ENCODE data around the gene PRKAG2. TPM values are rescaled to one million over a fixed set of nuclear protein-coding genes. Genes with fewer than 3 reads are reported as not detected.
"Not testable (repeated sequence)": the region's sequence is repeated elsewhere in the genome, so short reads cannot be mapped to it uniquely, and the experiment has no call there.

The PRKAG2 gene
- total and polyA plus RNA-seq, 8 donors = 19.9 to 302 (median 60.9) TPM

- H3K27me3 ChIP-seq = no peaks in the 10 kb centered on the region
- no peak overlapping the region for H3K27ac ChIP-seq
- H3K36me3 ChIP-seq = no peaks in the 10 kb centered on the region
- H3K4me3 ChIP-seq = no peak overlapping the region
- WGBS, 5 donors = 93 to 100% (median 97%) methylated on average over 1 of the region's 1 CpG
- H3K4me1 ChIP-seq = peaks cover 16 to 20% (median 18%) of the 10 kb centered on the region in 4 donors
- intact Hi-C loops (cut with DNase I; ENCODE audit: low total_unique reads) = no loop called here
- no peak for TF ChIP-seq POLR2AphosphoS5 (IDR thresholded peaks at IDR 0.05)
- no peak for DNase-seq
- peaks cover 0 to 17% (median 5%) of the 10 kb centered on the region in 4 donors for H3K9me3 ChIP-seq
Observed at GRCh38 chr7:151914051-151914450, 37.1 kb upstream of the PRKAG2 start.

DNA sequence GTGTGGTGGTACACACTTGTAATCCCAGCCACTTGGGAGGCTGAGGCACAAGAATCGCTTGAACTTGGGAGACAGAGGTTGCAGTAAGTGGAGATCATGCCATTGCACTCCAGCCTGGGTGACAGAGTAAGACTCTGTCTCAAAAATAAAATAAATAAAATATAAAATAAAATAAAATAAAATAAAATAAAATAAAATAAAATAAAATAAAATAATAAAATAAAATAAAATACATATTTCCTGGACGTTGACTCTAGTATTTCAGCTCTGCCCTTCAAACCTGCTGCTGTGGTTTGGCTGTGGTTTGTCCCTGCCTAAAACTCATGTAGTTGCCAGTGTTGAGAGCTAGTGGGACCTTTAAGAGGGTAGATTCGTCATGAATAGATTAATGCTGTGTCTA, 33.7 kb upstream of the PRKAG2 start:
- H3K4me1 ChIP-seq; H3K27ac ChIP-seq; intact Hi-C loops (cut with DNase I; ENCODE audit: low total_unique reads); H3K27me3 ChIP-seq; H3K4me3 ChIP-seq; H3K36me3 ChIP-seq; DNase-seq: not testable (repeated sequence)
- H3K9me3 ChIP-seq = peaks cover 0 to 17% (median 5%) of the 10 kb centered on the region in 4 donors
- WGBS, 5 donors = 75 to 93% (median 84%) methylated on average over 3 of the region's 3 CpGs

DNA sequence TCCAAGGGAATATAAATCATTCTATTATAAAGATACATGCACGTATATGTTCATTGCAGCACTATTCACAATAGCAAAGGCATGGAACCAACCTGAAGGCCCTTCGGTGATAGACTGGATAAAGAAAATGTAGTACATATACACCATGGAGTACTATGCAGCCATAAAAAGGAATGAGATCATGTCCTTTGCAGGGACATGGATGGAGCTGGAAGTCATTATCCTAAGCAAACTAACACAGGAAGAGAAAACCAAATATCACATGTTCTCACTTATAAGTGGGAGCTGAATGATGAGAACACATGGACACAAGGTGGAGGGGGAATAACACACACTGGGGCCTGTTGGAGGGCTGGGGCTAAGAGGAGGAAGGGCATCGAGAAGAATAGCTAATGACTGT, 30.2 kb upstream of the PRKAG2 start:
- H3K27ac ChIP-seq; DNase-seq; H3K4me3 ChIP-seq; H3K27me3 ChIP-seq; H3K4me1 ChIP-seq; intact Hi-C loops (cut with DNase I; ENCODE audit: low total_unique reads); H3K9me3 ChIP-seq; H3K36me3 ChIP-seq: not testable (repeated sequence)
- WGBS, 5 donors = 63 to 91% (median 82%) methylated on average over 3 of the region's 3 CpGs

GRCh38 chr7:151905766-151906165, 28.9 kb upstream of the PRKAG2 start:
- Histone ChIP-seq H3K27me3 (peaks cover 0 to 4% (median 0%) of the 10 kb centered on the region in 3 donors), H3K9me3 (no peaks in the 10 kb centered on the region), H3K4me3 (no peak overlapping the region), H3K36me3 (no peaks in the 10 kb centered on the region), H3K27ac (no peak overlapping the region), H3K4me1 (no peaks in the 10 kb centered on the region)
- no peak for DNase-seq
- WGBS, 5 donors = 47 to 55% (median 52%) methylated on average over 5 of the region's 5 CpGs
- intact Hi-C loops (cut with DNase I; ENCODE audit: low total_unique reads) = no loop called here
- TF ChIP-seq EP300 (IDR thresholded peaks at IDR 0.05) (no peak), POLR2AphosphoS5 (IDR thresholded peaks at IDR 0.05) (no peak), POLR2A (IDR thresholded peaks at IDR 0.05) (no peak)
- TF ChIP-seq, protein P1, sequence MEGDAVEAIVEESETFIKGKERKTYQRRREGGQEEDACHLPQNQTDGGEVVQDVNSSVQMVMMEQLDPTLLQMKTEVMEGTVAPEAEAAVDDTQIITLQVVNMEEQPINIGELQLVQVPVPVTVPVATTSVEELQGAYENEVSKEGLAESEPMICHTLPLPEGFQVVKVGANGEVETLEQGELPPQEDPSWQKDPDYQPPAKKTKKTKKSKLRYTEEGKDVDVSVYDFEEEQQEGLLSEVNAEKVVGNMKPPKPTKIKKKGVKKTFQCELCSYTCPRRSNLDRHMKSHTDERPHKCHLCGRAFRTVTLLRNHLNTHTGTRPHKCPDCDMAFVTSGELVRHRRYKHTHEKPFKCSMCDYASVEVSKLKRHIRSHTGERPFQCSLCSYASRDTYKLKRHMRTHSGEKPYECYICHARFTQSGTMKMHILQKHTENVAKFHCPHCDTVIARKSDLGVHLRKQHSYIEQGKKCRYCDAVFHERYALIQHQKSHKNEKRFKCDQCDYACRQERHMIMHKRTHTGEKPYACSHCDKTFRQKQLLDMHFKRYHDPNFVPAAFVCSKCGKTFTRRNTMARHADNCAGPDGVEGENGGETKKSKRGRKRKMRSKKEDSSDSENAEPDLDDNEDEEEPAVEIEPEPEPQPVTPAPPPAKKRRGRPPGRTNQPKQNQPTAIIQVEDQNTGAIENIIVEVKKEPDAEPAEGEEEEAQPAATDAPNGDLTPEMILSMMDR (IDR thresholded peaks at IDR 0.05) = no peak

DNA sequence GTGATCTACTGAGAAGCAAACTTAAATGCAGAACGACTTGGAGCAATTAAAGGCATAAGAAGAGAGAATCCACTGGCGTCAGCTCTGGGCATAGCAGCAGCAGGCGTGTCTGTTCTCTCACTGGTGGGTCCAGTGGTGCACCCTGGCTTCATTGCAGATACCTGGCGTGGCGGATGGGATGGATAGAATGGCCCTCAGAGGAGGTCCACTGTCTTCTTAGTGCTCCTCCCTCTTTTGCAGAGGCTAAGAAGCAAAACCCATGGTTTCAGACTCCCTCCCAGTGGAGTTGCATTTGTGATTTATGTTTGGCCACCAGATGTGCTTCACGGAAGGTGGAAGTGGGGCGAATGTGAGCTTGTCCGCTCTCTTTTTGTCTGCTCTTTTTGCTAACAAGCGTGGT, 28.4 kb upstream of the PRKAG2 start:
- Histone ChIP-seq H3K27me3 (peaks cover 0 to 5% (median 0%) of the 10 kb centered on the region in 3 donors), H3K27ac (no peak overlapping the region), H3K36me3 (no peaks in the 10 kb centered on the region), H3K4me1 (no peaks in the 10 kb centered on the region), H3K4me3 (no peak overlapping the region), H3K9me3 (no peaks in the 10 kb centered on the region)
- intact Hi-C loops (cut with DNase I; ENCODE audit: low total_unique reads) = no loop called here
- 71 to 79% (median 74%) methylated on average over 9 of the region's 9 CpGs for WGBS, 5 donors
- no peak for DNase-seq
- no peak for TF ChIP-seq POLR2A (IDR thresholded peaks at IDR 0.05)
- TF ChIP-seq POLR2AphosphoS5 (IDR thresholded peaks at IDR 0.05) = no peak
- TF ChIP-seq EP300 (IDR thresholded peaks at IDR 0.05) = no peak
- TF ChIP-seq, protein P1 (IDR thresholded peaks at IDR 0.05) = no peak

- H3K27me3 ChIP-seq = peaks cover 0 to 12% (median 0%) of the 10 kb centered on the region in 3 donors
- H3K4me1 ChIP-seq = no peaks in the 10 kb centered on the region
- 79 to 93% (median 88%) methylated on average over 7 of the region's 7 CpGs for WGBS, 5 donors
- DNase-seq = no peak
- intact Hi-C loops (cut with DNase I; ENCODE audit: low total_unique reads) = no loop called here
- H3K27ac ChIP-seq = no peak overlapping the region
- TF ChIP-seq, protein P1 (IDR thresholded peaks at IDR 0.05) = no peak
- TF ChIP-seq EP300 (IDR thresholded peaks at IDR 0.05) (no peak), POLR2A (IDR thresholded peaks at IDR 0.05) (no peak), POLR2AphosphoS5 (IDR thresholded peaks at IDR 0.05) (no peak)
- H3K9me3 ChIP-seq = no peaks in the 10 kb centered on the region
- H3K4me3 ChIP-seq = no peak overlapping the region
- H3K36me3 ChIP-seq = no peaks in the 10 kb centered on the region
Observed at GRCh38 chr7:151904270-151904669, 27.4 kb upstream of the PRKAG2 start.
